ENCODE measurements around the gene STUB1.

STUB1 gene

GRCh38 chr16:704552-705380, 24.6 kb downstream of the STUB1 start:
- TF ChIP-seq, protein P1, sequence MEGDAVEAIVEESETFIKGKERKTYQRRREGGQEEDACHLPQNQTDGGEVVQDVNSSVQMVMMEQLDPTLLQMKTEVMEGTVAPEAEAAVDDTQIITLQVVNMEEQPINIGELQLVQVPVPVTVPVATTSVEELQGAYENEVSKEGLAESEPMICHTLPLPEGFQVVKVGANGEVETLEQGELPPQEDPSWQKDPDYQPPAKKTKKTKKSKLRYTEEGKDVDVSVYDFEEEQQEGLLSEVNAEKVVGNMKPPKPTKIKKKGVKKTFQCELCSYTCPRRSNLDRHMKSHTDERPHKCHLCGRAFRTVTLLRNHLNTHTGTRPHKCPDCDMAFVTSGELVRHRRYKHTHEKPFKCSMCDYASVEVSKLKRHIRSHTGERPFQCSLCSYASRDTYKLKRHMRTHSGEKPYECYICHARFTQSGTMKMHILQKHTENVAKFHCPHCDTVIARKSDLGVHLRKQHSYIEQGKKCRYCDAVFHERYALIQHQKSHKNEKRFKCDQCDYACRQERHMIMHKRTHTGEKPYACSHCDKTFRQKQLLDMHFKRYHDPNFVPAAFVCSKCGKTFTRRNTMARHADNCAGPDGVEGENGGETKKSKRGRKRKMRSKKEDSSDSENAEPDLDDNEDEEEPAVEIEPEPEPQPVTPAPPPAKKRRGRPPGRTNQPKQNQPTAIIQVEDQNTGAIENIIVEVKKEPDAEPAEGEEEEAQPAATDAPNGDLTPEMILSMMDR (IDR thresholded peaks at IDR 0.05; ENCODE audit: low read depth, low read length) = no peak
- peaks cover 15% of the 10 kb centered on the region for H3K36me3 ChIP-seq
- peaks cover 12% of the 10 kb centered on the region for H3K27me3 ChIP-seq (ENCODE audit: insufficient read depth, low read depth, severe bottlenecking)
- peak; percentile 77 for DNase-seq
- peak overlapping the region; percentile 88 for H3K4me3 ChIP-seq (ENCODE audit: low read depth, low read length)
- no peaks in the 10 kb centered on the region for H3K9me3 ChIP-seq (ENCODE audit: severe bottlenecking)
- peak overlapping the region; percentile 91 for H3K27ac ChIP-seq

DNA sequence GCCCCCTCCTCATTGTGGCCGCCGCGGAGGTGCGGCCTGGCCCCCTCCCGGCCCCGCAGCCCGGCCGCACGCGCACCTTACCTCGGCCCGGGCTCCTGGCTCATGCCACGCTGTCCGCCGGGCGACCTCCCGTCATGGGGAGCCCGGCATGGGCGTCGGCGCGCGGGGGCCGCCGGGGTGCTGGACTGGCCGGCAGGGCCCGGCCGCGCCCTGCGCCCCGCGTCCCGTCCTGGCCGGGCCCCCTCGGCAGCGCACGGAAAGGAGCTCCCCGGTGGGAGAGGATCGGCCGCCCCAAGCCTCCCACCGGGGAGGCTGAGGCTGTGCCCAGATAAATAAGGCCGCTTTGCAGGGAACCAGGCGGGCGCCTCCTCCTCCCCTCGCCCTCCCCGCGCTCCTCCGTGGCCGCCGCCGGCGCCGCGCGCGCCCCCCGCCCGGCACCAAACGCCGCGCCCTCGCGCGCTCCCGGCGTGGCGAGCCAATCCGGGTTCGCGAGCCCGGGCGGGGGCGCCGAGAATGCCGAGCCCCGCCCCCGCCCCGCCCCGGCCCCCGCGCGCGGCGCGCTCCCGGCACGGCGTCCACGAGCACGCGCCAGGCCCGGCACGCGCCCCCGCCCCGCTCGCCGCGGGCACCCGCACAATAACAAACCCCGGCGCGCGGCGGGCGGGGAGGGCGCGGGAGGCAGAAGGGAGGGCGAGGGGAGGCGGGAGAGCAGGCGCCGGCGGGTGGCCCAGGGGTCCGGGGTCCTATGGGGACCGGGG, 25.4 kb downstream of the STUB1 start, which contains the start of gene FBXL16:
Gene FBXL16 (minus strand): TSS at position 371 of the 758 bp plus-strand sequence. CDS start 8,396 bp downstream, outside the sequence.
- TF ChIP-seq, protein P1 (IDR thresholded peaks at IDR 0.05; ENCODE audit: low read depth, low read length) = no peak
- H3K27me3 ChIP-seq (ENCODE audit: insufficient read depth, low read depth, severe bottlenecking) = peaks cover 12% of the 10 kb centered on the region
- DNase-seq = peak; percentile 71
- peak within 1 kb of the TSS; percentile 91 for H3K27ac ChIP-seq
- H3K9me3 ChIP-seq (ENCODE audit: severe bottlenecking) = no peaks in the 10 kb centered on the region
- peaks cover 15% of the 10 kb centered on the region for H3K36me3 ChIP-seq
- peak within 1 kb of the TSS; percentile 88 for H3K4me3 ChIP-seq (ENCODE audit: low read depth, low read length)

DNA sequence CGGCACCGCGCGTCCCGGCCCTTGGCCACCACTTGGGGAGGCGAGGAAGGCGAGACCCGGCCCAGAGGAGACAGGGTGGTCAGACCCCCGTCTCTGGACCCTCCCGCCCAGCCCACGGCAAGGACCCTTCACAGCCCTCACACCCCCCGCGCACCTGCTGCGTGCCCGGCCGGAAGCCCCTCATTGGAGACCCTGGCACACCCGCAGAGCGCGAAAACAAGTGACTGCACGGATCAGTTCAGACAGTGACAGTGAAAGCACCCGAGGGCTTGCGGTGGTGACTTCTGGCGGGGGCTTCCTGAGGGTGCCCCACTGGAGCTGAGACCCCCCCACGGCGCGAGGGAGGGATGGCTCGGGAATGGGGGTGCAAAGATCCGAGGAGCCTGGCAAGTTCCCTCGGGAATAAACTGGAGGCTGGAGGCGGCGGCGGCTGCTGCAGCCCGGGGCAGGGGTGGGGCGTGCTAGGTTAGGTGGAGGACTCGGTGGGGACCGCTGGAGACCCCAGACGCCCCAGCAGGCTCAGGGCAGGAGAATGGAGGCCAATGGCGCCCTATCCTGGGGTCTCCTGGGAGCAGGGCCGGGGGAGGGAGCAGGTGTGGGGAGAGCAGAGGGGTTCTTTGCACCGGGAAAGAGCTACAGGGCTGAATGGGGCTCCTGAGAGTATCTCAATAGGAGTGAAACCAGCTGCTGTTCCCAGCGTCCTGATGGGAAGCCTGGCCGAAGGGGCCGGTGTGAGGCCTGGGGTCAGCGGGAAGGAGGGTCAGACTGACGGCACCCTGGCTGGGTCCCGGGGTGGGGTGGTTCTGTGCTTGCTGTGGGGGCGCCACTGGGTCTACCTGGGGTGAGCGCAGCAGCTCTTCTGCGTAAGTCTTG, 26.2 kb downstream of the STUB1 start:
- Histone ChIP-seq H3K9me3 (ENCODE audit: severe bottlenecking) (no peaks in the 10 kb centered on the region), H3K27me3 (ENCODE audit: insufficient read depth, low read depth, severe bottlenecking) (peaks cover 15% of the 10 kb centered on the region), H3K36me3 (peaks cover 15% of the 10 kb centered on the region), H3K4me3 (ENCODE audit: low read depth, low read length) (peak overlapping the region; percentile 52), H3K27ac (peak overlapping the region; percentile 33; the same call in 1 of the 2 replicates)
- TF ChIP-seq, protein P1 (IDR thresholded peaks at IDR 0.05; ENCODE audit: low read depth, low read length) = no peak
- no peak for DNase-seq

DNA sequence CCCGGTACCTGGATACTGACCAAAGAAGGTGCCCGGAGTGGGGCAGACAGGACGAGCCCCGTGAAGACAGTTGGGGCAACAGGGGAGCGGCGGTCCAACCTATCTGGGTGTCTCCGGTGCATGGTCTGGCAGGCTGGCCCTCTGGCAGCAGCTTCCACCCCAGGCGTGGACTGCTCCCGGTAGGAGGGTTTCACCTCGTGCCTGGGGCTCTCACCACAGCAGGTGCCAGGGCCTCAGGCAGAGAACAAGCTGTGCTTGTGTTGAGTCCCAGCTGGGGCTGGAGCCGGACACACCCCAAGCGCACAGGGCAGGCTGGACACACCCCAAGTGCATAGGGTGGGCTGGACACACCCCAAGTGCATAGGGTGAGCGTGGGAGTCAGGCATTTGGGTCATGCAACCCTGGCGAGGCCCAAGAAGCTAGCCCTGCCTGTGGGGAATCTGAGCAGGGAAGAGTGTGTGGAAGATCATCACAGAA, 26.9 kb downstream of the STUB1 start:
- DNase-seq = no peak
- peaks cover 15% of the 10 kb centered on the region for H3K27me3 ChIP-seq (ENCODE audit: insufficient read depth, low read depth, severe bottlenecking)
- H3K4me3 ChIP-seq (ENCODE audit: low read depth, low read length) = no peak overlapping the region
- TF ChIP-seq, protein P1 (IDR thresholded peaks at IDR 0.05; ENCODE audit: low read depth, low read length) = no peak
- H3K27ac ChIP-seq = no peak overlapping the region
- H3K9me3 ChIP-seq (ENCODE audit: severe bottlenecking) = no peaks in the 10 kb centered on the region
- peaks cover 15% of the 10 kb centered on the region for H3K36me3 ChIP-seq

- Histone ChIP-seq H3K9me3 (ENCODE audit: severe bottlenecking) (no peaks in the 10 kb centered on the region), H3K27ac (no peak overlapping the region), H3K27me3 (ENCODE audit: insufficient read depth, low read depth, severe bottlenecking) (peaks cover 15% of the 10 kb centered on the region), H3K4me3 (ENCODE audit: low read depth, low read length) (no peak overlapping the region), H3K36me3 (peaks cover 5% of the 10 kb centered on the region)
- DNase-seq = no peak
- TF ChIP-seq, protein P1 (IDR thresholded peaks at IDR 0.05; ENCODE audit: low read depth, low read length) = no peak
Observed at GRCh38 chr16:708019-708418, 27.8 kb downstream of the STUB1 start.

Data from WERI-Rb-1 (cell line).